GM19452 (cell line): ENCODE results near the gene RNASEH2B.
A peak's percentile ranks its signal among the peaks of the same experiment; 100 is the strongest.

ENCODE experiments used
- ATAC-seq: cut with Tn5 transposase; IDR thresholded peaks from one replicate; pipeline ENCODE4 v1.9.1; 2021; ENCODE audit not compliant: unreplicated experiment

RNASEH2B gene

DNA sequence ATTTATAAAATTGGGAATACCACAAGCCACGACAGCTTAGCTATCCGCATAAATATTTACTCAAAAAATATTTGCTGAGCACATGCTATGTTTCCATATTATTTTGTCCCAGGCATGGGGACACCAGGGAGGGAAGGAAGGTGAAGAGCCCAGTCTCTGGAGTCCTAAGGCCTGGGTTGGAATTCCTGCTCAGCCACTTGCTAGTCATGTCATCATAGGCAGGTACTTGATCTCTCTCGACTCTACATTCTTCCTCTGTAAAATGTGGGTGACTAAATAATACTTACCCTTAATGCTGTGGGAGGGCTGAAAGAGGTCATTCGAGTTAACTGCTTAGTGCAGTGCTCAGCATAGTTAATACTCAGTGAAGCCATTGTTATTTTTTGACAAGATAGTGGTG, 4.3 kb upstream of the RNASEH2B start:
- no peak for ATAC-seq

DNA sequence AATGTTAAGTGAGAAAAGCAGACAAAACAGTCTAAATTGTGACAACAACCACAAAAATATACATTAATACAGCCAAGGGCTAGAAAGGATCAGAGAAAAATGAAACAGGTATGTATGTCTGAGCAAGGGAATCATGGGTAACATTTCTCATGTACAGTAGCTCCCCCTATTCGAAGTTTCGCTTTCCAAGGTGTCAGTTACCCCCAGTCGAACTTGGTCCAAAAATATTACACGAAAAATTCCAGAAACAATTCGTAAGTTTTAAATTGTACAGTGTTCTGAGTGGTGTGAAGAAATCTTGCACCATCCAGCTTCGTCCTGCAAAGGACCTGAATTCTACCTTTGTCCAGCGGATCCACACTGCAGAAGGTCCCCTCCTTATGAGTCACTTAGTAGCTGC, 1.8 kb upstream of the RNASEH2B start:
- ATAC-seq, result no peak

DNA sequence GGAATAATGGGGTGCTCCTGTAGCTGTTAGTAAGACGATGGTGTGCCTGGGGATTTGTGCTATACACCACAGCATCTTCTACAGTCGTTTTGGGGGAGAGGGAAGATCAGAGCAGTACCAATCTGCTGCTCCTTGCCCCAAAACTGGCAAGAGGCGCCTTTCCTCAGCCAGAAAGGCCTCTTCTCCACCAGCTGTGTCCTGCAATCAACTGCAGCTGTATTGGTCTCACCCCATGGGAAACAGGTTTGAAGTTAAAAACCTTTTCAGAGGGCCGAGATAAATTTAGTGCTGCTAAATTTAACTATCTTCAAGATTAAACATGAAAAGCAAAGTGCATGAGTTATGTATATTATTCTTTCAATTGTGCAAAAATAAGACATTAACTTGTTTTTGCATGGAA, 1.2 kb upstream of the RNASEH2B start:
- ATAC-seq, result no peak

DNA sequence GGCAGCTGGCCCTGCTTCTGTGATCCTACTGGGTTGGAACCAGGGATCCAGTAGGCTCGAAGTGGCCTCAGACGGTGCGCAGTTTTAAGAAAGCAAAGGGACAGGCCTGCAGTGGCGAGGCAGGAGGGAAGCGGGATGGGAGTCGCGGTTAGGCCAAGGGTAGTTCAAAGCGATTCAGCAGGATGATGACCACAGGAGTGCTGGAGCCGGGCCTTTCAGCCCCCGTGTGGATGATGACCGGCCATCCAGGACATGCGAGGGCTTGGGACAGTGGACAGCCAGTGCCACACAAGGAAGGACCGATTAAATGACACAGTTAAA, 854 bp downstream of the RNASEH2B start:
- peak; percentile 1 for ATAC-seq

DNA sequence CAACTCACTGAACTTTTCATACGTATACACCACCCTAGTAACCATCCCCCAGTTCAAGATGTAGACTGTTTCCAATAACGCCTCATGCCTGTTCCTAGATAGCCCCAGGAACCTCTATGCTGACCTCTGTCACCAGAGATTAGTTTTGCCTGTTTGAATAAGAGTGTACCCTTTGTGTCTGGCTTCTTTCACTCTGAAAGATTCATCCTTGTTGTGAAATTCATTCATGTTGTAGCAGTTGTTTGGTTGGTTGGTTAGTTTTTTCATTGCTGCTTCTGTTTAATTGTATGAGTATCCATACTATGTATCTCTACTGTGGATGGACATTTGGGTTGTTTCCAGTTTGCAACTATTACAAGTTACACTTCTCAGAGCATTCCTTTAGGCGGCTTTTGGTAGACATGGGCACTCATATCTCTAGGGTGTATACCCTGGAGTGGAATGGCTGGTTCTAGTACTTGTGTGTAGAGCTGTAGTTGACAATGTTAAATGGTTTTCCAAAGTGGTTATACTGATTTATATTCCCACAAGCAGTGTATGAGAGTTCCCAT, 1.6 kb downstream of the RNASEH2B start:
- ATAC-seq, result no peak

DNA sequence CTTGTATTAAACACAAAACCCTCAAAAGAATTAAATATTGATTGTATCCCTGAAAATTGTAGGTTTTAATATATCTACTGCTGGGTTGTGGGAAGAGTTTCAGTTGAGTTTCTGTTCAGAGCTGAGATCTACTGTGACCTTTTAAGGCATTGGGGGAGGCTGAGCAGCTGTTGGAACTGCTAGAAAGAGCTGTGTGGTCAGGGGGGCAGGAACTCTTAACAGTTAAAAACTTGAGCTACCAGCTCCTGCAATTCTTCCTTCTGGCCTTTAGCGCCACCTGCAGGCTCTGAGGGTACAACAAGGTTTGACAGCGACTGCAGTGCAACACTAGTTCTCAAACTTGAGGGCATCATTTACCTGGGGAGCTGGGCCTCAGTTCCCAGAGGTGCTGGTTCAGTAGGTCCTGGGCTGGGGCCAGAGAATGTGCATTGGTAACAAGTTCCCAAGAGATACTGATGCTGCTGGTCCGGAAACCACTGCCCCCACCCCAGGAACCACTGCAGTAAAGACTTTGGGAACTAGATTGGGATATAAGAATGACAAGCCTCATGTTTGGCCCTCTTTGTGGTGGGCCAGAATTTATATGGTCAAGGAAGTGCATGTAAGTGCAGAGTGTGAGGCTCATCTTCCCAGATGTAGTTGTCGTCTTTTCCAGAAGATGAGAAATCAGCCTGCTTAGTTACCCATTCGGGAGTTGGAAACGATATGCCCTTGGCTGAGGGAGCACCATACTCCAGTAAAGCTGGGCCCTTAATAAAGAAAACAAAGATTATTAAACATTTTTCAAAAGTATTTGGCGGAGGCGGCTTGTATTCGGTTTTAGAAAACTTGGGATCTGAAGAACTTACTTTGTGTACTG, 2.6 kb downstream of the RNASEH2B start:
- peak; percentile 41 for ATAC-seq

- ATAC-seq, result no peak
These were observed 3.3 kb downstream of the RNASEH2B start for GRCh38 chr13:50912851-50913250.

DNA sequence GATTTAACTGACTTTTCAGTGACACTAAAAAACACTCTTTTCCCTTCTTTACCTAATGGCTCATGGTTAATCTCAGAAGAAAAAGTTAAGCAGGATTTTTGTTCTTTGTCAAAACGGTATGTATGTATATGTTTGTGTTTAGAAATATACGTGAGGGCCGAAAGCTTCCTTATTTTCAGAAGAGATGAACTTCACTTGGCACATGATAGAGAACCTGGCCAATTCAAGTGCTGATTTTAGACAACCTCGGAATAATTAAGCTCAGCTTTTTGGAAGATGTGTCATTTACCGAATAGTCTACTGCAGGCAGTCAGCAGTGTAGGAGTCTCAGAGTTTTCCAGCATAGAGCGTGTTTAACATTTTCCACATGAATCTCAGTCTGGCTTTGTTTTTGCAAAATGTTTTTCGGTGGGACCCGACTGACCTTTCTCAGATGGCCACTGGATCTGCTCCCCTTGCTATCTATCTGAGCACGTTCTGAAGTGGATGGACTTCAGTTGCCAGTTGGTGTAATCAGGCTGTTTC, 4.6 kb downstream of the RNASEH2B start:
- ATAC-seq, result no peak

GRCh38 chr13:50914848-50915247, 5.3 kb downstream of the RNASEH2B start:
- no peak for ATAC-seq

GRCh38 chr13:50915565-50915964, 6.0 kb downstream of the RNASEH2B start:
- no peak for ATAC-seq

- ATAC-seq, result peak; percentile 35
These were observed 7.2 kb downstream of the RNASEH2B start for GRCh38 chr13:50916701-50917184.

GRCh38 chr13:50917572-50917971, 8.0 kb downstream of the RNASEH2B start:
- ATAC-seq, result no peak

- ATAC-seq, result no peak
These were observed 9.0 kb downstream of the RNASEH2B start for GRCh38 chr13:50918567-50918966.

GRCh38 chr13:50919277-50919676, 9.7 kb downstream of the RNASEH2B start:
- ATAC-seq, result no peak

DNA sequence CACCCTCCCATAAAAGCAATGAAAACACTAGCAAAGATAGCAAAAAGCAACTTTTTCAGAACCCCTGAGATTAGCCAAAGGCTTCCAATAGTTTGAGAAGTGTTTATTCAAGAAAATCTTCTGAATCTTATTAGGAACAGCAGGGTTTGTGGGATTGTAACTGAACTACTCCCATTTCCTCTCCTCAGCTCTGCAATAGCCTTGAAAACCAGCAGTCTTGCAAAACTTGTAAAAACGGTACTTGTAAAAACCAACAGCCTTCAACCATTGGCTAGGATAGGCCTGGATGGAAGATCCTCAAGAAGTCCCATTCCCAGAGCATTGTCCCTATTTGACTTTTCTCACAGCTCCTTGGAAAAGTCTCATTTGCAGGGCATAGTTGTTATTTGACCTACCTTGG, 12.1 kb downstream of the RNASEH2B start:
- no peak for ATAC-seq

- no peak for ATAC-seq
These were observed 13.7 kb downstream of the RNASEH2B start for GRCh38 chr13:50923272-50923671.

- no peak for ATAC-seq
These were observed 14.4 kb downstream of the RNASEH2B start for GRCh38 chr13:50924025-50924424.

GRCh38 chr13:50927701-50928100, 18.1 kb downstream of the RNASEH2B start:
- no peak for ATAC-seq

GRCh38 chr13:50928102-50928501, 18.5 kb downstream of the RNASEH2B start:
- no peak for ATAC-seq

DNA sequence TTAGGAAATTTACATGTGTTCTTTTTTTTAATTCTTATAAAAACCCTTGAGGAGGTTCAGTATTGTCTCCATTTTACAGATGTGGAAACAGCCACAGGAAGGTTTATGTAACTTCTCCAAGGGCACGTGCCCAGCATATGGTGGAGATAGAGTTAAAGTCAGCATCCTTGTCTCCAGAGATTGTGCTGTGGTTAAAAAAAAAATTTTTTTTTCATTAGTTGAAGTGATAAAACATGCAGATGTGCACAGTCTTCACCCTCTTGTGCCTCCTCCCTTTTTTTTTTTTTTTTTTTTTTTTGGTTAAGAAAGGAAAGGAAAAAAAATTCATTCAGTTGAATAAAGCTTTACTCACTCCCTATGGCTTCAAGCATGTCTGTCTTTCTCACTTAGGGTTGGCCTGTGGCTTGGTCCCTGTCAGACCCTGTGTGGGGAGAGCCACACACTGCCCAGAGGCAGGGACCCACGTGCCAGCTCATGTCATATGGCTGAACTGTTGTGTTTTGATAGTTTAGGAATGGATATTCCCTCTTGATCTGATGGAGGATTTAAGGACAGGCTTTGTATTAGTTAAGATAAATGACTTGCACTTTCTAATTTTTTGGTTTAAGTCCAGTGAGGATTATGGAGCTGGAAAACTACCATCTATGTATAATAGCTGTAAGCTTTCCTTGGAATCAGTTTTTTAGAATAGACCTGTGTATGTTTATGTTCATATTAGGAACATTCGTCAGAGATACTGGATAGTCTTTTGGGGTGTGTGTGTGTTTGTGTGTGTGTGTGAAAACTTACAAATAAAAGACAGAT, 19.3 kb downstream of the RNASEH2B start:
- ATAC-seq, result no peak

DNA sequence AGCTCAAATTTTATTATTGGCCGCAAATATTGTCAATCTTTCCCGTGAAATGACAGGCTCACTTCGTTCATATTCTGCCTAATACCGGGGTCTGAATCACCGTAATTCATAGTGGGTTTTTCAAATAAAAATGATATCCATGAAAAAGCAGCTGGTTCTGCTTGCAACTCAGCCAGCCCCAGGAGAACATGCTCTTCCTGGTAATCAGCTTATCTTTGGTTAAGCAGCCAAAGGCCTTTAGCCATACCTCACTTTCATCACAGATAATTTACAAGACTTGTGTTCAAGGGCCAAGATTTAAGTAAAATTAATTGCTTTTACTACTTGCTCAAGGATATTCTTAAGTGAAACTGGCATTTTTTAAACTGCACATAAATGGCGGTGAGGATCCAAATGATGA, 22.5 kb downstream of the RNASEH2B start:
- no peak for ATAC-seq
